HG02938 (cell line): ENCODE measurements around the gene MAT1A.
A peak's percentile ranks its signal among the peaks of the same experiment; 100 is the strongest.
"Not testable (repeated sequence)": the region's sequence is repeated elsewhere in the genome, so short reads cannot be mapped to it uniquely, and the experiment has no call there.

Experiments used
- ATAC-seq: cut with Tn5 transposase; IDR thresholded peaks from one replicate; pipeline ENCODE4 v1.9.1; 2021; ENCODE audit warnings: mild to moderate bottlenecking, moderate library complexity; ENCODE audit not compliant: unreplicated experiment

MAT1A gene

DNA sequence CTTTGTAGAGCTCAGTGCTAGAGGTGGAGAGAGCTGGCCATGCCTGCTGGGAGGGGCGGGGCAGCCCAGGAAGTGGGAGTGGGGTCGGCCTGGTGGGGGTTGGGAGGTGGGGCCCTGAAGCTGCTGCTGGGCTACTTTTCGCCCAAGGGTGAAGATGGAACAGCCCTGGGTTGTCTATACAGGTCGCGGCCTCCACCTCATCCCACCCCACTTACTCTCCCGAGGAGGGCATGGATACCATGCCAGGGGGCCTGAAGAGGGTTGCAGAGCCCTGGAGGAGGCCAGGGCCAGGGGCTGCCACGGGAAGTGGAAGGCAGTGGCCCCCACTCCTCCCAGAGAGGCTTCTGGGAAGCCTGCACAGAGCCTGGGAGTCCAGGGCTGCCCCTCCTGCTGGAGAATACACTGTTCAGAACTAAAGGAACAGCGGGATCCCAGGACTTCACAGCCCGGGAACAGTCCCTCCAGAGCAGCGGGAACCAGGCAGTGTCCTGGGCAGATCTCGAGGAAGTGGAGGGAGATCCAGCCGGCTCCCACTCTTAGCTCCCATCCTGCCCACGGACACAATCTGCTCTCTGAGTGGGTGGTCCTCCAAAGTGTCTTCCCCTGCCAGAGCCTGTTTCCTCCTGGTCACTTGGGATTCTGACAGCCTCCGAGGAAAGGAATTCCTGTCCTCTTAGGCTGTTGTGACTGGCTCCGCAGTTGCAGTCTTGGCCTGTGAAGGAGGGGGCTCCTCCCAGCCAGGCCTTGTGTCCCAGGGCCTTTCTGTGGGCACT lies 23.5 kb downstream of the MAT1A start:
- no peak for ATAC-seq

DNA sequence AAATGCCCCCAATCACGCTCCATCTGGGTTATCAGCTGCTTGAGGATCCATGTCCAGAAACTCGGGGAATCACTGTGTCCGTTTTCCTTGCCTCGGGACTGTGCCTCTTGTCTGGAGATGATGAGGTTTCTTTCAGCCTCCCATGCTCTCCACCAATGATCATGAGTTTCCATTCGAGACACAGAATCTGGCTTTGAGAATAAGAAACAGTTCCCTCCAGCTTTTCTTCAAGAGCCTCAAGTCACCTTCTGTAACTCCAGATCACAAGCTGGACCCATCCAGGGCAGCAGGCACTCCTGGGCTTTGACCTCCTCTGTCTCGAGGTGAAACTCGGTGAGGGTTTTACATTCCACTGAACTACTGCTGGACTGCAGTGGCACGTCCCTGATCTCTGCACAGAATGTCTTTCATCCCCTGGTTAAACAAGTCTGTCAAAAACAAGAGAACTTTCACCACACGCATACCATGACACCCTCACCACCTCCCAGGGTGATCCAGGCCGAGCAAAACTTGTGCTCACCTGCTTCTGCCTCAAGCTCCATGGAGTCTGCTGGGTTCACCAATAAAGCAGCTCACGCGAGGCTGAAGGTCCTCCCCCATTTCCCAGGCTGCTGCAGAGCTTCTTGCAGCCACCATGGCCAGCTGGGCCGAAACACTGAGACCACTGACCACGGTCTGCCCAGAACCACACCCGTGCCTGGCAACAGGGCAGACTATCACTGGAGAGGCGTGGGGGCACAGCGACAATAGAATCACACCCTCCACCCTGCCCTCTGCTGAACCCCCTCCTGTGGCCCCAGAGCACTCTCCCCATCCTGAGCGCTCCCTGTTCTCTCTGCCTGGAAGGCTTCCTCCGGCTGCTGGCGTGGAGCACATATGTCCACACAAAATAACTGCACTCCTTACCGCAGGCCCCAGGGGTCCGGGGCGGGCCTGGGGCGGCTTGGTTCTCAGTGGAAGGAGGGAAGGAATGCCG lies 25.1 kb downstream of the MAT1A start:
- ATAC-seq, result no peak

DNA sequence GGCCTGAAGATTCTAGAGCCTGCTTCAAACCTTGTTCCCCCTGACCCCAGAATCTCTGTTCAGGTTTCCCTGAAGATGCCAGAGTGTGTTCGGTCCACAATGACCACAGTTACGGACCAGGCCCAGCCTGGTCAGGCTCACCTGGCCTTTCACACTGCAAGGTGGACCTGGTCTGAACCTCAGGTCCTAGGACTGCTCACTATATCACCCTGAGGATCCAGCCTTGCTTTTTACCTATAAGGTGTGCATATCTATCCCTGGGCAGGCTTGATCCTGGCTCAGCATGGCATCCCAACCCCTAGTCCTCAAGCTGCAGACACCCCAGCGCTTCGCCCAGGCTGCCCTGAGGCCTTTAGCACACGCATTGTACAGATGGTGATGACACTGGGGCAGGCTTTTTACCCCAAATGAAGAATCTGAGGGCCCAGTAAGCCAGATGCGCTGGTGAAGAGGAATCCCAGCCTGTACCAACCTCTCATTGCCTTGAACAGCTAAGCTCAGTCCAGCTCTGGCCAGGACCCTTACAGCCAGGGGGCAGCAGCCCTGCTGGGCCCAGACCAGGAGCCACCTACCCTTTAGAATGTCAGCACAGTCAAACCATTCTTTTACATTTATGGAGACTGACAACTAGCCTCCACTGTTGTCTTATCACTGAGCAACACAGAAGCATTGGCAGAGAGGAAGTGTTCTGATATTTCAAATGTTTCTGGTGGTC lies 28.0 kb downstream of the MAT1A start:
- no peak for ATAC-seq

- no peak for ATAC-seq
Observed at GRCh38 chr10:80260295-80261243, 28.9 kb downstream of the MAT1A start.

DNA sequence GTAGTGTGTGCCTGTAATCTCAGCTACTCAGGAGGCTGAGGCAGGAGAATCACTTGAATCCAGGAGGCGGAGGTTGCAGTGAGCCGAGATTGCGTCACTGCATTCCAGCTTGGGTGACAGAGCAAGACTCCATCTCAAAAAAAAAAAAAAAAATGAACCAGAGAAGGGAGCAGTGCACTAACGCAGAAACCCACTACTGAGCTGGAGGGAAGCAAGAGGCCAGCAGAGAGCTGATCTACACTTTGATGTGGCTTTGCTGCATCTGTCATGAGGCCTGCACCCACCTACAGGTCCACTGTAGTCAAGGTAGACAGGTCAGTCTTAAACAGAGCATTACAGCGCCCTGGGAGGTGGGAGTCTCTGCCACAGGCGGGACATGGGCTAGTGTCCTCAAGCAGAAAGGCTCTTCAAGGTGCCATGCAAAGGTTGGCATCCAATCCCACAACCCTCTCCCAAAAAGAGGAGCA lies 30.0 kb downstream of the MAT1A start:
- ATAC-seq, result no peak

GRCh38 chr10:80256798-80257197 lies 32.7 kb downstream of the MAT1A start:
- not testable (repeated sequence) for ATAC-seq

- ATAC-seq, result not testable (repeated sequence)
Observed at GRCh38 chr10:80254726-80255125, 34.7 kb downstream of the MAT1A start.

DNA sequence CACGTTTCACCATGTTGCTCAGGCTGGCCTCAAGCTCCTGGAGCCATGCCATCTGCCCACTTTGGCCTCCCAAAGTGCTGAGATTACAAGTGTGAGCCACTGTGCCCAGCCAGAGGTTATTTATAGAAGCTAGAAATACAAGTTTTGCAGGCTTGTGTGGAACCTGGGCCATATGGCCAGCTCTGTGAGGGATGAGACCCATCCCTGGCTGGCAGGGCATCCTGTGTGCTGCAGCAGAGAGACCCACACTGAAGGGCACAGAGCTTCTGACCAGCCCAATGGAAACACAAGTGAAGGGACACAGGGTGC lies 35.5 kb downstream of the MAT1A start:
- ATAC-seq, result not testable (repeated sequence)

GRCh38 chr10:80253266-80253962 lies 36.0 kb downstream of the MAT1A start:
- ATAC-seq, result peak; percentile 93

DNA sequence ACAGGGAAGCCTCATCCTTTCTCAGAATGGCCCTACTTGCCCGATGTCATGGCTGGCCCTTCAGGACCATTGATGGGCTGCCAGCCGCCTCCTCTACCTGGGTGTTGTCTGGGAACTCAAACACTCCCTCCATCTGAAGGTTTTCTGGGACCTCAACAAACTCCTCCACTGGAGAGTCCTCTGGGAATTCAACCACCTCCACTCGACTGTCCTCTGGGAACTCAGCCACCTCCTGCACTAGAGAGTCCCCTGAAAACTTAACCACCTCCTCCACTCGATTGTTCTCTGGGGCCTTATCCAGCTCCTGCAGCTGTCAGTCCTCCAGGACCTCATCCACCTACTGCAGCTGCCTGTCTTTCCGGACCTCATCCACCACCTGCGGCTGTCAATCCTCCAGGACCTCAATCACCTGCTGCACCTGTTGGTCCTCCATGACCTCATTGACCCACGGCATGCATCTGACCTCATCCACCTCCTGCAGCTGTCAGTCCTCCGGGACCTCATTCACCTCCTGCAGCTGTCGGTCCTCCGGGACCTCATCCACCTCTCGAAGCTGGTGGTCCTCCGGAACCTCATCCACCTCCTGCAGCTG lies 37.1 kb downstream of the MAT1A start:
- no peak for ATAC-seq

DNA sequence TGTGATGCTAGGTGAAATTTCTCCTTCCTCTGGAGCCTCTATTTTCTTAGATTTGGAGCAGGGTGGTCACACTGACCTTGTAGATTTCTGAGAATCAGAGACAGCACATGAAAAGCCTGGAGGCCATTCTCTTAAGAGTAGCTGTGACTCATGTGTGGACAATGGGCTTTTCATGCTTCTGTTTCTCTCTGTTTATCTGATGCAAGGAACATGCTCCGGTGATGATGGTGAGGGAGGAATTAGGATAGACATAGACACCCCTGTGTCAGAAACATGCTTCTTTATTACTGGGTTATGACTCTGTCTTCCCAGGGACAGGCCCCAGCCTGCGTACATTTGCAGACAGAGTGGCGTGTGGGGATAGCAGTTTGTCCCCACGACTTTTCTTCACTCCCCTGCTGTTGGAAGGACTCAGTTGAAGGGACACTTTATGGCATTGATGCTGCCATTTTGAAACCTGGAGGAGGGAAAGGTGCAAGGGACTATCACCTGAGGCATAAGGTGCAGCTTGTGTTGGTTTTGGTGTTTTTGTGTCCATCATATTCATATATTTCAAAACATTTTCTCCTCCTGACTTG lies 37.7 kb downstream of the MAT1A start:
- ATAC-seq, result not testable (repeated sequence)

DNA sequence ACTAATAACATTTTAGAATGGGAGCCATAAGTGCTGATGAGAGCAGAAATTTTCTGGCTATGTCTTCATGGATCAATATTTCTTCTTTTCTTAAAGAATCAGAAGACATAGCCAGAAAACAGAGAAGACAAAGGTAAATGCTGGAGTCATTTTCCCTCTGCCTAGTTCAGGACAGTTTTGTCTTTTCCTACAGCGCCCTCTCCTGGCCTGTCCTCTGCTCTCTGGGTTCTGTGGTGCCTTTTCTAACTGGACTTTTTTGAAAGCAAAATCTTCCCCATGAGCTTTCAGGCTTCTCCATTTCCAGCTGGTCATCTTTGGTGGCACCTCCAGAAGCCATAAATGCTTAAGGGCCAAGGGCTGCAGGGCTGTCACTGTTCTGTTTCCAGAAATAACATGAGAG lies 39.1 kb downstream of the MAT1A start:
- ATAC-seq, result not testable (repeated sequence)

DNA sequence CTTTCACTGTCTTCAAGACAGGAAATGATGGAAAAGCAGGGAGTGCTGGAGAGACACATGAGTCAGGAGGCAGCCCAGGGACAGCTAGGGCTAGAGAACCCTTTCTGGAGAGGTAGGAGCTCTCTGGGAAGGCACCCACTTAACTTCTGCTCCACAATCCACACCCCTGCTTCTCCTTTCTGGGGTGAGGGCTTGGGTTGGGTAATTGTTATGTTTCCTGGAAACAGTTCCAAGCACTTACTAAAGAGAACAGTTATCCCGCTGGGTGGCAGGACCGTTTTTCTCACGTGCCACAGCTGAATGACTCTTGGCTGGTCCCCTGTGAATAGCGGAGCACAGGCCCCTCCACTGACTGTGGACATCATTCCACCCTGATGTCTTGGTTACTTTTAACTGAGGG lies 39.6 kb downstream of the MAT1A start:
- not testable (repeated sequence) for ATAC-seq

- ATAC-seq, result not testable (repeated sequence)
Observed at GRCh38 chr10:80247611-80248010, 41.8 kb downstream of the MAT1A start.

GRCh38 chr10:80244371-80244770 lies 45.1 kb downstream of the MAT1A start:
- not testable (repeated sequence) for ATAC-seq

- ATAC-seq, result not testable (repeated sequence)
Observed at GRCh38 chr10:80242341-80242740, 47.1 kb downstream of the MAT1A start.

GRCh38 chr10:80236457-80236856 lies 53.0 kb downstream of the MAT1A start:
- not testable (repeated sequence) for ATAC-seq

DNA sequence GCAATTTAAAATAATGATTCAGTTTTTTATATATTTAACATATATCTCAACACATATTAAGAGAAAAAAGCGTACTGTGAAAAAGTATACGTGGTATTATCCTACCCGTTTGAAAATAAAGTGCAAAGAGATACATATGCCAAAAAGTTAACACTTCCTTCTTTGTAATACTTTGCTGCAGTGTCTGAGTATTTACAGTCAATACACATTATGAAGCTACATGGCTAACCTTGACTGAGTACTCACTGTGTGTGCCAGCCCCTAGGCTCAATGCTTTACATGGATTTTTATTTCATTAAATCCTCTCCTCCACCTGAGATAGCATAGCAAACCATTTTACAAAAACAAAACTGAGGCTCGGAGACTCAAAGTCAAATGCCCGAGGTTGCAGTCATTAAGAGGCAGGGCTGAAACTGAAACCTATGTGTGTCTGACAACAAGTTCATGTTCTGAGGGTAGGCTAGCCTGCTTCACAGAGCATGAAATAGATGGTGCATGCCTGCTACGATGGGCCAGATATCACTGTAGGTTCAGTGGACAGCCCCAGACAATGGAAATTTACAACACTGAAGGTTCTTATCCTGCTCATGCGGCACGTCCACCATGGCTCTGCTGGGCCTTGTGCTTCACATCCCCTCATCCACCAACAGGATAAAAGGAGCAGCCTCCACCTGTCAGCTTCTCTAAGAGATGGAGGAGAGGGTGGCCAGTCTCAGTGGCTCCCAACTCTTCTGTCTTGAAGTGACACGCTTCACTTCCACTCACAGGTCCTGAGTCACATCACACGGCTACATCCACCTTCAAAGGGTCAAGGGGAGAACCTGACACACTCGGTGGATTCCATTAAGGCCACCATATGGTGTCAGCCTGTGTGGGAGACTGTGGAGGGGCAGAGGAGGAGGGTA lies 54.9 kb downstream of the MAT1A start:
- peak; percentile 100 for ATAC-seq
